ENCODE results near the gene BLCAP.
"Not testable (repeated sequence)": the region's sequence is repeated elsewhere in the genome, so short reads cannot be mapped to it uniquely, and the experiment has no call there.

Gene BLCAP

DNA sequence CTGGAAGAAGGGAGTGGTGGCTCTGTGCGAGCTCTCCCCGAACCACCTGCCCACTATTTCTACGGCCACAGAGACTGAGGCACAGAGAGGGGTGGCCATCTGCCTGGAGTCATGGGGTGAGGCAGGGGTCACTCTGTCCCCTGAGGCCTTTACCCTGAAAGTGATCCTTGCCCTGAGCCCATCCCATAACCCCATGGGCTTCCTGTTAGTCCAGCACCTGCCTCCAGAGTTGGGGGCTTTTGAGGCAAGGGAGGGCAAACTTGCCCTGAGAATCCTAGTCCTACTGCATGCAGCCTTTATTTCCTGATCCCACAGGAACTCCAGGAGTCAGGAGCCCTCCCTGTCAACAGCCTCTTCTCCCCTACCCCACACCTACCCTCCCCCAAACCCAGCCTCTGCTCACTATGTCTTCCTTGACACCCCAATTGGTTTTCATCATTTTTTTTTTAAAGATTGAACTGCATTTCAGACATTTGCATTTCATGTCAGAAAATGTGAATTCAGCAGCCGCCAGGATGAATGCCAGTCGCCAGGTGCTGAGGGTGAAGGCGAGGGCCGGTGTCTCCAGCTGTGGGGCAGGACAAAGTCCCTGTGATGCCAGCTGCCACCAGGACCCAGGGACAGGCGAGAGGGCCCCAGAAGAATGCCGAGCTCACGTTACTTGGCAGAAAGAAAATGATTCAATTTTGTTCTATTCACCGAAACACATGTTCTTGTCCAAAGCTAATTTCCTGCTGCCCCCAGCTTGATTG is 54.3 kb downstream of the BLCAP start:
- Mint-ChIP-seq H3K27ac (peak overlapping the region; percentile 60 to 65 (median 61)), H3K4me1 (peaks cover 35% of the 10 kb centered on the region), H3K9me3 (no peaks in the 10 kb centered on the region), H3K4me3 (no peak overlapping the region), H3K27me3 (ENCODE audit: low read depth) (peaks cover 4% of the 10 kb centered on the region), H3K36me3 (ENCODE audit: low read depth) (no peaks in the 10 kb centered on the region)
- TF ChIP-seq, protein P1, sequence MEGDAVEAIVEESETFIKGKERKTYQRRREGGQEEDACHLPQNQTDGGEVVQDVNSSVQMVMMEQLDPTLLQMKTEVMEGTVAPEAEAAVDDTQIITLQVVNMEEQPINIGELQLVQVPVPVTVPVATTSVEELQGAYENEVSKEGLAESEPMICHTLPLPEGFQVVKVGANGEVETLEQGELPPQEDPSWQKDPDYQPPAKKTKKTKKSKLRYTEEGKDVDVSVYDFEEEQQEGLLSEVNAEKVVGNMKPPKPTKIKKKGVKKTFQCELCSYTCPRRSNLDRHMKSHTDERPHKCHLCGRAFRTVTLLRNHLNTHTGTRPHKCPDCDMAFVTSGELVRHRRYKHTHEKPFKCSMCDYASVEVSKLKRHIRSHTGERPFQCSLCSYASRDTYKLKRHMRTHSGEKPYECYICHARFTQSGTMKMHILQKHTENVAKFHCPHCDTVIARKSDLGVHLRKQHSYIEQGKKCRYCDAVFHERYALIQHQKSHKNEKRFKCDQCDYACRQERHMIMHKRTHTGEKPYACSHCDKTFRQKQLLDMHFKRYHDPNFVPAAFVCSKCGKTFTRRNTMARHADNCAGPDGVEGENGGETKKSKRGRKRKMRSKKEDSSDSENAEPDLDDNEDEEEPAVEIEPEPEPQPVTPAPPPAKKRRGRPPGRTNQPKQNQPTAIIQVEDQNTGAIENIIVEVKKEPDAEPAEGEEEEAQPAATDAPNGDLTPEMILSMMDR (IDR thresholded peaks at IDR 0.05; ENCODE audit: unreplicated experiment in 3 of 3): no peak

DNA sequence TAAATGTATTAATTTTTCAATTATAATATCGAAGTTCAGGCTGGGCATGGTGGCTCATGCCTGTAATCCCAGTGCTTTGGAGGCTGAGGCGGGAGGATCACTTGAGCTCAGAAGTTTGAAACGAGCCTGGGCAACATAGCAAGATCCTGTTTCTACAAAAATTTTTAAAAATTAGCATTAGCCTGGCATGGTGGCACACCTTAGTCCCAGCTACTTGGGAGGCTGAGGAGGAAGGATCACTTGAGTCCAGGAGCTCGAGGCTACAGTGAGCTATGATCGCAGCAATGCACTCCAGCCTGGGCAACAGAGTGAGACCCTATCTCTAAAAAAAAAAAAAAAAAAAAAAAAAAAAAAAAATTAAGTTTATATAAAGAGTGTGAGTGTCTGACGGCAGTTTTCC is 55.2 kb downstream of the BLCAP start:
- not testable (repeated sequence) for H3K4me3 Mint-ChIP-seq; H3K9me3 Mint-ChIP-seq; H3K27ac Mint-ChIP-seq; H3K36me3 Mint-ChIP-seq (ENCODE audit: low read depth); H3K27me3 Mint-ChIP-seq (ENCODE audit: low read depth)
- H3K4me1 Mint-ChIP-seq: peaks cover 29% of the 10 kb centered on the region

DNA sequence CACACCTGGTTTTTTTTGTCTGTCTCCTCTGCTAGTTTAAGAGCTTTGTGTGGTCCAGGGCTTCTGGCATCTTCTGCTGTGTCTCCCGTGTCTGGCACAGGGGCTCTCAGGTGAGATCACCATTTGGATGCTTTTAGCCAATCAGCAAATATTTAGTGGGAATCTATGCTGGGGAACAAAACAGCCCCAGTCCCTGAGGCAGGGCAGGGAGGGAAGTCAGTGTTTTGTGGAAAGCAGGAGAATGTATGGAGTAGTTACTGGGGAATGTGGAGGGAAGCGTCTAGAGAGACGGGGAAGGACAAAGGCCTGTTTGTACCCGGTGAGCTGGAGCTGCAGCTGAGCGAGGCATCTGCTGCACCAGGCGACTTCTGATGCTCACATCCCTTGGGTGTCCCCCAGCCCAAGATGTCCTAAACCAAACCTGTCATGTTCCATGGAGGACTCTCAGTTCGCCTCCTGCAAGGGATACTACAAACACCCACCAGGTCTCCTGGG is 55.9 kb downstream of the BLCAP start:
- Mint-ChIP-seq H3K27me3 (ENCODE audit: low read depth) (peaks cover 4% of the 10 kb centered on the region), H3K36me3 (ENCODE audit: low read depth) (no peaks in the 10 kb centered on the region), H3K9me3 (no peaks in the 10 kb centered on the region), H3K4me3 (no peak overlapping the region), H3K4me1 (peaks cover 31% of the 10 kb centered on the region), H3K27ac (no peak overlapping the region)
- TF ChIP-seq, protein P1 (IDR thresholded peaks at IDR 0.05; ENCODE audit: unreplicated experiment in 3 of 3): no peak

DNA sequence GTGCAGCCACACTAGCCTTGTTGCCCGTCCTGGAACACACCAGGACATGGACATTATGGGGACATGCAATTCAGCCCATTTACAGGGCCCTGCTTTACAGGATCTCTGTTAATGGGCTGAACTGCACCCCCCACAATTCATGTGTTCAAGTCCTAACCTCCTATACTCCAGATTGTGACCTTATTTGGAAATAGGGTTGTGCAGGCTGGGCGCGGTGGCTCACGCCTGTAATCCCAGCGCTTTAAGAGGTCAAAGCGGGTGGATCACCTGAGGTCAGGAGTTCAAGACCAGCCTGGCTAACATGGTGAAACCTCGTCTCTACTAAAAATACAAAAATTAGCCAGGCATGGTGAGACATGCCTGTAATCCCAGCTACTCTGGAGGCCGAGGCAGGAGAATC is 57.5 kb downstream of the BLCAP start:
- not testable (repeated sequence) for H3K27ac Mint-ChIP-seq; H3K4me3 Mint-ChIP-seq; H3K9me3 Mint-ChIP-seq; H3K27me3 Mint-ChIP-seq (ENCODE audit: low read depth); H3K36me3 Mint-ChIP-seq (ENCODE audit: low read depth)
- H3K4me1 Mint-ChIP-seq: peaks cover 30% of the 10 kb centered on the region

DNA sequence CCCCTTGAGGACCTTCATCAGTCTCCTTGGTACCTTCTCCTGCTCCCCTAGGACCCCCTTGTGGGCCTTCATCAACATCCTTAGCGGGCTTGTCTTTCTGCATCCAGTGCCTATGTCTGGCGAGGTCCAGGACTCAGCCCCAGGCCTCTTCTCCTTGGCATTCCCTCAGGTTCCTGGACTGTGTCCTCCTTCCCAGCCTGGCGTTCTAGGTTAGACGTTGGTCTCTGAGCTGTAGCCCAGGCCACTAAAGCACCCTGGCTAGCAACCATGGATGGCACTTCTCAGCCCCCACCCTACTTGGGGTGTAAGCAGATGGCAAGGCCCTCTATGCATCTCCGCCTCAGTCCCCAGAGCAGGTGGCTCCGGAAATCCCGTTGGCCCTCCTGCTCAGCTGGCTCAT is 58.1 kb downstream of the BLCAP start:
- TF ChIP-seq, protein P1 (IDR thresholded peaks at IDR 0.05; ENCODE audit: unreplicated experiment in 3 of 3): no peak
- Mint-ChIP-seq H3K9me3 (no peaks in the 10 kb centered on the region), H3K4me1 (peaks cover 32% of the 10 kb centered on the region), H3K27me3 (ENCODE audit: low read depth) (peaks cover 7% of the 10 kb centered on the region), H3K27ac (no peak overlapping the region), H3K36me3 (ENCODE audit: low read depth) (no peaks in the 10 kb centered on the region), H3K4me3 (no peak overlapping the region)

DNA sequence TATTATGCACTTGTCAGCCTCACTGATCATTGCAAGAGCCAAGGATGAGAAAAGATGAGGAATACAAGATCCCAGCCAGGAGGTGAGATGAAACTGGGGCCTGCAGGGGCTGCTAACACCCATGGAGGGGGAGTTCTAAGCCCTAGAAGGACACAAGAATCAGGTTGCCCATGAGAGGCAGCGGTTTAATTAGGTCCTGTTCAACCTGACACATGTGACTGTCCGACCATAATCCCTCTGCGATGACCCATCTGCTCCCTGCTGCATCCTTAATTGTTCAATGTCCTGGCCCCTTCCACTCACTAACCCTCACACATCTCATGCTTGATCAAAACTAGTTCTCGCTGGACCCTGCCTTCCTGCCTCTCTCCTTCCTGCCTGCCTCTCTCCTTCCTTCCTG is 58.8 kb downstream of the BLCAP start:
- H3K27me3 Mint-ChIP-seq (ENCODE audit: low read depth): peaks cover 7% of the 10 kb centered on the region

More for the DNA sequence above, 58.8 kb downstream of the BLCAP start:
- TF ChIP-seq, protein P1 (IDR thresholded peaks at IDR 0.05; ENCODE audit: unreplicated experiment in 3 of 3): no peak
- H3K27ac Mint-ChIP-seq: no peak overlapping the region
- peaks cover 32% of the 10 kb centered on the region for H3K4me1 Mint-ChIP-seq
- no peaks in the 10 kb centered on the region for H3K9me3 Mint-ChIP-seq
- no peaks in the 10 kb centered on the region for H3K36me3 Mint-ChIP-seq (ENCODE audit: low read depth)
- H3K4me3 Mint-ChIP-seq: no peak overlapping the region

Measured in nephron (organoid).